ENCODE results near the gene OTUD1. TPM values are rescaled to one million over a fixed set of nuclear protein-coding genes. Genes with fewer than 3 reads are reported as not detected.

Gene OTUD1
- polyA plus RNA-seq, 2 of the 4 experiments (the other 2 are of a cell fraction): 2.3 to 2.4 TPM

DNA sequence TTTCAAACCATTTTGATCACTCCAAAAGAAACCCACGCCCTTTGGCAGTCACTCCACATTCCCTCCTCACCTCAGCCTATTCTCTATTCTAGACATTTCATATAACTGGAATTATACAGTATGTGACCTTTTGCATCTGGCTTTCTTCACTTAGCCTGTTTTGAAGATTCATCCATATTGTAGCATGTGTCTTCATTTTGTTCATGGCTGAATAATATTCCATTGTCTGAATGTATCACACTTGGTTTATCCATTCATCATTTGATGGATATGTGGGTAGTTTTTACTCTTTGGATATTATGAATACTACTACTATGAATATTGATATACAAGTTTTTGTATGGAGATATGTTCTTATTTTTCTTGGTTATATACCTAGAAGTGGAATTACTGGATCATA, 3.5 kb upstream of the OTUD1 start:
- 86% methylated on average over 1 of the region's 1 CpG for WGBS (ENCODE audit: missing lambda C conversion rate)

DNA sequence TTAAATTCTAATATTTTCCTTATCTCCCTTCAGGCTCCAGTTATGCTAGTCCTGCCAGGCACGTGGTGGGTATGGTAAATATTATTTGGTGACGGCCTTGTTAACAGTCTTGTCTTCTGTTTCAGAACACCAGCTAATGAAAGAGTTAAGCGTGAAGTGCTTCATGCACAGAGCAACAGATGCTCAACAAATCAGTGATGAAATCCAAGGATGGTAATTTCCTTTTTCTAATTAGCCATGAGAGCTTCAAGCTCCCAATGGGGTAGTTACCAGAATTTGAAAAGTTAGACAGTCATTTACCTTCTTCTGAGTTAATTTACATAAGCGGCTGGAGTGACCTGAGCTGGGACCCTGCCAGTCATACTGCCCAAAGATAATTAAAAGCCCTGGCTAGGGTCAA, 1.9 kb upstream of the OTUD1 start:
- peaks cover 20% of the 10 kb centered on the region; the same call in 2 of the 3 replicates for H3K4me1 ChIP-seq
- no peaks in the 10 kb centered on the region for H3K9me3 ChIP-seq
- H3K27ac ChIP-seq: no peak overlapping the region
- ChIA-PET POLR2A (no interaction called here), CTCF (no interaction called here)
- WGBS (ENCODE audit: missing lambda C conversion rate): 84% methylated on average over 4 of the region's 4 CpGs
- FAIRE-seq (no peak), ATAC-seq (no peak), DNase-seq (ENCODE audit: low read depth in 1 of 2, low spot score in 1 of 2) (no peak)
- TF ChIP-seq EP300 (IDR thresholded peaks at IDR 0.05) (no peak), MYC (IDR thresholded peaks at IDR 0.05; ENCODE audit: borderline replicate concordance, low read length) (no peak), CBX8 (IDR thresholded peaks at IDR 0.05) (no peak), RFX5 (IDR thresholded peaks at IDR 0.05) (no peak)
- TF ChIP-seq, protein P1, sequence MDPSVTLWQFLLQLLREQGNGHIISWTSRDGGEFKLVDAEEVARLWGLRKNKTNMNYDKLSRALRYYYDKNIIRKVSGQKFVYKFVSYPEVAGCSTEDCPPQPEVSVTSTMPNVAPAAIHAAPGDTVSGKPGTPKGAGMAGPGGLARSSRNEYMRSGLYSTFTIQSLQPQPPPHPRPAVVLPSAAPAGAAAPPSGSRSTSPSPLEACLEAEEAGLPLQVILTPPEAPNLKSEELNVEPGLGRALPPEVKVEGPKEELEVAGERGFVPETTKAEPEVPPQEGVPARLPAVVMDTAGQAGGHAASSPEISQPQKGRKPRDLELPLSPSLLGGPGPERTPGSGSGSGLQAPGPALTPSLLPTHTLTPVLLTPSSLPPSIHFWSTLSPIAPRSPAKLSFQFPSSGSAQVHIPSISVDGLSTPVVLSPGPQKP (IDR thresholded peaks at IDR 0.05; ENCODE audit: low read depth, low read length): no peak
- TF ChIP-seq, protein P2, sequence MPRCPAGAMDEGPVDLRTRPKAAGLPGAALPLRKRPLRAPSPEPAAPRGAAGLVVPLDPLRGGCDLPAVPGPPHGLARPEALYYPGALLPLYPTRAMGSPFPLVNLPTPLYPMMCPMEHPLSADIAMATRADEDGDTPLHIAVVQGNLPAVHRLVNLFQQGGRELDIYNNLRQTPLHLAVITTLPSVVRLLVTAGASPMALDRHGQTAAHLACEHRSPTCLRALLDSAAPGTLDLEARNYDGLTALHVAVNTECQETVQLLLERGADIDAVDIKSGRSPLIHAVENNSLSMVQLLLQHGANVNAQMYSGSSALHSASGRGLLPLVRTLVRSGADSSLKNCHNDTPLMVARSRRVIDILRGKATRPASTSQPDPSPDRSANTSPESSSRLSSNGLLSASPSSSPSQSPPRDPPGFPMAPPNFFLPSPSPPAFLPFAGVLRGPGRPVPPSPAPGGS (IDR thresholded peaks at IDR 0.05): no peak
- H3K4me2 ChIP-seq: no peak overlapping the region
- H3K4me3 ChIP-seq: no peak overlapping the region

More for the DNA sequence above, 3.5 kb upstream of the OTUD1 start:
- no peak overlapping the region for H3K4me3 ChIP-seq
- DNase-seq (ENCODE audit: low read depth in 1 of 2, low spot score in 1 of 2): no peak
- H3K4me2 ChIP-seq: no peak overlapping the region
- FAIRE-seq: no peak
- TF ChIP-seq RAD21 (conservative IDR thresholded peaks at IDR 0.05 in 1 of 2, IDR thresholded peaks at IDR 0.05 in 1 of 2) (no peak), ZSCAN20 (CRISPR knock-in tag; IDR thresholded peaks at IDR 0.05) (no peak), TP53 (CRISPR knock-in tag; IDR thresholded peaks at IDR 0.05) (no peak), EHMT2 (IDR thresholded peaks at IDR 0.05; ENCODE audit: low read depth) (no peak), EHF (CRISPR knock-in tag; IDR thresholded peaks at IDR 0.05) (no peak), CBX8 (IDR thresholded peaks at IDR 0.05) (no peak), FOSB (CRISPR knock-in tag; IDR thresholded peaks at IDR 0.05) (no peak)
- TF ChIP-seq, protein P3, sequence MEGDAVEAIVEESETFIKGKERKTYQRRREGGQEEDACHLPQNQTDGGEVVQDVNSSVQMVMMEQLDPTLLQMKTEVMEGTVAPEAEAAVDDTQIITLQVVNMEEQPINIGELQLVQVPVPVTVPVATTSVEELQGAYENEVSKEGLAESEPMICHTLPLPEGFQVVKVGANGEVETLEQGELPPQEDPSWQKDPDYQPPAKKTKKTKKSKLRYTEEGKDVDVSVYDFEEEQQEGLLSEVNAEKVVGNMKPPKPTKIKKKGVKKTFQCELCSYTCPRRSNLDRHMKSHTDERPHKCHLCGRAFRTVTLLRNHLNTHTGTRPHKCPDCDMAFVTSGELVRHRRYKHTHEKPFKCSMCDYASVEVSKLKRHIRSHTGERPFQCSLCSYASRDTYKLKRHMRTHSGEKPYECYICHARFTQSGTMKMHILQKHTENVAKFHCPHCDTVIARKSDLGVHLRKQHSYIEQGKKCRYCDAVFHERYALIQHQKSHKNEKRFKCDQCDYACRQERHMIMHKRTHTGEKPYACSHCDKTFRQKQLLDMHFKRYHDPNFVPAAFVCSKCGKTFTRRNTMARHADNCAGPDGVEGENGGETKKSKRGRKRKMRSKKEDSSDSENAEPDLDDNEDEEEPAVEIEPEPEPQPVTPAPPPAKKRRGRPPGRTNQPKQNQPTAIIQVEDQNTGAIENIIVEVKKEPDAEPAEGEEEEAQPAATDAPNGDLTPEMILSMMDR (IDR thresholded peaks at IDR 0.05): no peak
- no peaks in the 10 kb centered on the region for H3K9me3 ChIP-seq
- no peak overlapping the region for H3K27ac ChIP-seq
- peaks cover 8% of the 10 kb centered on the region; the same call in 2 of the 3 replicates for H3K4me1 ChIP-seq
- no peak for ATAC-seq
- CTCF ChIA-PET: interaction anchor here (0.6 to 1.2 kb wide), 2 partner anchors 16 to 121 kb away, joined by 3 to 6 read pairs; no protein-coding TSS in a partner anchor
- POLR2A ChIA-PET: no interaction called here

DNA sequence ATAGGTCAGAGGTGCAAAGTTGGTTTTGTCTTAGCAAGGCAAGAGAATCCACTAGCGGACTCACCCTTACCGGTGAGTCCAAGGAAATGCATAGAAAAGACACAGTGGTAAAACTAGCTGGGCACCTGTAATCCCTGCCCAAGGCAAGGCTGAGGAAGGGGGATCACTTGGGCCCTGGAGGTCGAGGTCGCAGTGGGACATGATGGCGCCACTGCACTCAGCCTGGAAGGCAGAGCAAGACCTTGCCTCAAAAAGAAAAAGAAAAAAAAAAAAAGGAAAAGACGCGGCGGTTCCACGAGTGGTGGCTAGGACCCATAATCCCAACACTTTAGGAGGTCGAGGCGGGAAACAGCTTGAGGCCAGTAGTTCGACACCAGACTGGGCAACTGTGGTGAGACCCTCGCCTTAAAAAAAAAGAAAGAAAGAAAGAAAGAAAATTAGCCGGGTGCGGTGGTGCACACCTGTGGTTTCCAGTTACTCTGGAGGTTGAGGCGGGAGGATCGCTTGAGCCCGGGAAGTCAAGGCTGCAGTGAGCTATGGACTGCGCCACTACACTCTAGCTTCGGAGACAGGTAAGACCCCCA, 820 bp upstream of the OTUD1 start:
- DNase-seq (ENCODE audit: low read depth in 1 of 2, low spot score in 1 of 2) (no peak), FAIRE-seq (no peak), ATAC-seq (no peak)
- Histone ChIP-seq H3K9me3 (no peaks in the 10 kb centered on the region), H3K4me3 (peak overlapping the region; percentile 83), H3K27ac (peak overlapping the region; percentile 77 to 89), H3K4me2 (peak overlapping the region; percentile 71), H3K4me1 (peaks cover 17% of the 10 kb centered on the region; the same call in 2 of the 3 replicates)
- 96% methylated on average over 20 of the region's 20 CpGs for WGBS (ENCODE audit: missing lambda C conversion rate)
- POLR2A ChIA-PET: no interaction called here
- TF ChIP-seq SREBF2 (IDR thresholded peaks at IDR 0.05) (no peak), CEBPB (IDR thresholded peaks at IDR 0.05) (no peak), CHD2 (IDR thresholded peaks at IDR 0.05; ENCODE audit: low read length, partially characterized antibody) (no peak), MAFK (IDR thresholded peaks at IDR 0.05; ENCODE audit: partially characterized antibody) (no peak)
- CTCF ChIA-PET: interaction anchor here (0.6 to 1.6 kb wide), 4 partner anchors 80 to 101 kb away, joined by 3 to 6 read pairs (median 4); partner anchors contain the start of gene C10orf67
